Natural killer cell treated with Interleukin-12 subunit alpha and Interleukin-12 subunit beta and Interleukin-15 and Interleukin-18, amount 100 ng/mL, for 72 hours (primary cell): ENCODE measurements around the gene C9orf50. TPM values are rescaled to one million over a fixed set of nuclear protein-coding genes. Genes with fewer than 3 reads are reported as not detected.
A peak's percentile ranks its signal among the peaks of the same experiment; 100 is the strongest.

ENCODE experiments used
- ATAC-seq, 2 donors: fragments of 150-1000 bp; cut with Tn5 transposase in 1 of 2; sonication (Bioruptor Pico), chemical (Tn5 transposase) in 1 of 2; 2 replicates each; pipeline ENCODE4 v1.10.0; 2021
- DNase-seq: peaks from one replicate; pipeline ENCODE4 v3.0.0; 2022; ENCODE audit warnings: low spot score
- H3K27ac Mint-ChIP-seq, 2 donors: 1 replicate in 1 of 2; 2 replicates in 1 of 2; pipeline ENCODE4 v1.8.0; 2022; ENCODE audit warnings: mixed read lengths in 2 of 2, mild to moderate bottlenecking in 1 of 2, moderate library complexity in 1 of 2
- H3K27me3 Mint-ChIP-seq, 2 donors: 1 replicate in 1 of 2; 2 replicates in 1 of 2; pipeline ENCODE4 v1.8.0; 2022; ENCODE audit warnings: mixed read lengths in 2 of 2
- H3K36me3 Mint-ChIP-seq: one replicate; pipeline ENCODE4 v1.8.0; 2022; ENCODE audit warnings: mixed read lengths
- H3K4me1 Mint-ChIP-seq, 2 donors: 1 replicate in 1 of 2; 2 replicates in 1 of 2; pipeline ENCODE4 v1.8.0; 2022; ENCODE audit warnings: low read depth in 2 of 2, mixed read lengths in 2 of 2, mild to moderate bottlenecking in 1 of 2
- H3K4me3 Mint-ChIP-seq: one replicate; pipeline ENCODE4 v1.8.0; 2022; ENCODE audit warnings: mixed read lengths
- H3K9me3 Mint-ChIP-seq: 2 replicates; pipeline ENCODE4 v1.8.0; 2022; ENCODE audit warnings: mixed read lengths
- total RNA-seq, 2 donors: library from RNA; stranded (reverse); gene quantifications; one replicate each; pipeline ENCODE4 v1.2.3, GENCODE V29; 2022

C9orf50 gene
- total RNA-seq, 2 donors from 2014 or later, result not detected

- H3K4me3 Mint-ChIP-seq, result no peak overlapping the region
- no peaks in the 10 kb centered on the region for H3K9me3 Mint-ChIP-seq
- DNase-seq (no peak), ATAC-seq (no peak)
- no peak overlapping the region for H3K27ac Mint-ChIP-seq
- H3K27me3 Mint-ChIP-seq, result peaks cover 5 to 10% of the 10 kb centered on the region in 2 donors
- H3K4me1 Mint-ChIP-seq, result peaks cover 0 to 8% of the 10 kb centered on the region in 2 donors
- H3K36me3 Mint-ChIP-seq, result no peaks in the 10 kb centered on the region
Measured at GRCh38 chr9:129576546-129577543, 44.1 kb downstream of the C9orf50 start.

GRCh38 chr9:129575818-129576217 lies 45.1 kb downstream of the C9orf50 start:
- Mint-ChIP-seq H3K9me3 (no peaks in the 10 kb centered on the region), H3K27me3 (peaks cover 8 to 10% of the 10 kb centered on the region in 2 donors), H3K4me3 (no peak overlapping the region), H3K4me1 (peaks cover 0 to 12% of the 10 kb centered on the region in 2 donors), H3K27ac (no peak overlapping the region), H3K36me3 (no peaks in the 10 kb centered on the region)
- ATAC-seq, result no peak
- no peak for DNase-seq

GRCh38 chr9:129574911-129575585 lies 45.9 kb downstream of the C9orf50 start:
- peaks cover 2 to 10% of the 10 kb centered on the region in 2 donors for H3K4me1 Mint-ChIP-seq
- H3K36me3 Mint-ChIP-seq, result no peaks in the 10 kb centered on the region
- H3K27ac Mint-ChIP-seq, result no peak overlapping the region
- no peaks in the 10 kb centered on the region for H3K9me3 Mint-ChIP-seq
- no peak for DNase-seq
- H3K27me3 Mint-ChIP-seq, result peaks cover 8 to 11% of the 10 kb centered on the region in 2 donors
- no peak for ATAC-seq
- no peak overlapping the region for H3K4me3 Mint-ChIP-seq

GRCh38 chr9:129573977-129574376 lies 46.9 kb downstream of the C9orf50 start:
- ATAC-seq (no peak), DNase-seq (no peak)
- Mint-ChIP-seq H3K36me3 (no peaks in the 10 kb centered on the region), H3K27ac (no peak overlapping the region), H3K4me1 (peaks cover 10 to 16% of the 10 kb centered on the region in 2 donors), H3K9me3 (no peaks in the 10 kb centered on the region), H3K27me3 (peaks cover 14 to 18% of the 10 kb centered on the region in 2 donors), H3K4me3 (no peak overlapping the region)

- Mint-ChIP-seq H3K27ac (no peak overlapping the region), H3K4me3 (no peak overlapping the region), H3K9me3 (no peaks in the 10 kb centered on the region), H3K36me3 (no peaks in the 10 kb centered on the region), H3K27me3 (peaks cover 17 to 18% of the 10 kb centered on the region in 2 donors), H3K4me1 (peaks cover 10 to 17% of the 10 kb centered on the region in 2 donors)
- no peak for ATAC-seq
- no peak for DNase-seq
Measured at GRCh38 chr9:129572517-129572916, 48.4 kb downstream of the C9orf50 start.

GRCh38 chr9:129572052-129572425 lies 48.9 kb downstream of the C9orf50 start:
- Mint-ChIP-seq H3K27me3 (peaks cover 15 to 18% of the 10 kb centered on the region in 2 donors), H3K27ac (no peak overlapping the region), H3K4me1 (peaks cover 10 to 16% of the 10 kb centered on the region in 2 donors), H3K9me3 (no peaks in the 10 kb centered on the region), H3K36me3 (no peaks in the 10 kb centered on the region), H3K4me3 (no peak overlapping the region)
- ATAC-seq (no peak), DNase-seq (no peak)

- no peak overlapping the region for H3K4me3 Mint-ChIP-seq
Measured at GRCh38 chr9:129571298-129572051, 49.4 kb downstream of the C9orf50 start.

GRCh38 chr9:129570450-129571297 lies 50.2 kb downstream of the C9orf50 start:
- ATAC-seq (no peak), DNase-seq (no peak)
- Mint-ChIP-seq H3K27ac (no peak overlapping the region), H3K4me3 (no peak overlapping the region), H3K36me3 (no peaks in the 10 kb centered on the region), H3K9me3 (no peaks in the 10 kb centered on the region), H3K27me3 (peaks cover 9 to 14% of the 10 kb centered on the region in 2 donors), H3K4me1 (peaks cover 10 to 14% of the 10 kb centered on the region in 2 donors)

More at GRCh38 chr9:129571298-129572051, 49.4 kb downstream of the C9orf50 start:
- peaks cover 14 to 17% of the 10 kb centered on the region in 2 donors for H3K27me3 Mint-ChIP-seq
- peaks cover 10 to 14% of the 10 kb centered on the region in 2 donors for H3K4me1 Mint-ChIP-seq
- H3K36me3 Mint-ChIP-seq, result no peaks in the 10 kb centered on the region
- DNase-seq (no peak), ATAC-seq (no peak)
- no peak overlapping the region for H3K27ac Mint-ChIP-seq
- no peaks in the 10 kb centered on the region for H3K9me3 Mint-ChIP-seq

- H3K4me3 Mint-ChIP-seq, result peak overlapping the region; percentile 72
- H3K36me3 Mint-ChIP-seq, result no peaks in the 10 kb centered on the region
- DNase-seq (no peak), ATAC-seq (no peak)
- peaks cover 9 to 14% of the 10 kb centered on the region in 2 donors for H3K27me3 Mint-ChIP-seq
- peaks cover 10 to 14% of the 10 kb centered on the region in 2 donors for H3K4me1 Mint-ChIP-seq
- H3K9me3 Mint-ChIP-seq, result no peaks in the 10 kb centered on the region
- no peak overlapping the region for H3K27ac Mint-ChIP-seq
Measured at GRCh38 chr9:129569502-129570449, 51.1 kb downstream of the C9orf50 start.

GRCh38 chr9:129568560-129569501 lies 52.1 kb downstream of the C9orf50 start:
- ATAC-seq (peak in 1 of 2 donors; percentile 20), DNase-seq (no peak)
- H3K27me3 Mint-ChIP-seq, result peaks cover 9 to 14% of the 10 kb centered on the region in 2 donors
- no peak overlapping the region for H3K27ac Mint-ChIP-seq
- H3K4me3 Mint-ChIP-seq, result peak overlapping the region; percentile 72
- no peaks in the 10 kb centered on the region for H3K36me3 Mint-ChIP-seq
- H3K9me3 Mint-ChIP-seq, result no peaks in the 10 kb centered on the region
- peaks cover 10 to 14% of the 10 kb centered on the region in 2 donors for H3K4me1 Mint-ChIP-seq

- no peak for DNase-seq
- Mint-ChIP-seq H3K36me3 (no peaks in the 10 kb centered on the region), H3K27me3 (peaks cover 9 to 14% of the 10 kb centered on the region in 2 donors), H3K4me1 (peaks cover 10 to 14% of the 10 kb centered on the region in 2 donors), H3K27ac (no peak overlapping the region), H3K4me3 (no peak overlapping the region), H3K9me3 (no peaks in the 10 kb centered on the region)
- ATAC-seq, result no peak
Measured at GRCh38 chr9:129567842-129568559, 52.9 kb downstream of the C9orf50 start.
